CD14-positive monocyte (primary cell): ENCODE measurements around the gene PDXDC1. TPM values are rescaled to one million over a fixed set of nuclear protein-coding genes. Genes with fewer than 3 reads are reported as not detected.
"Not testable (repeated sequence)": the region's sequence is repeated elsewhere in the genome, so short reads cannot be mapped to it uniquely, and the experiment has no call there.

Experiments used
- DNase-seq, 3 donors: peaks; one replicate each; pipeline ENCODE4 v3.0.0-alpha.2; 2011 to 2022
- H2AFZ ChIP-seq: 2 replicates; pipeline ENCODE4 v1.6.0; 2012; ENCODE audit warnings: mild to moderate bottlenecking, low read depth, low read length, inconsistent platforms; ENCODE audit not compliant: insufficient read depth, poor library complexity, severe bottlenecking
- H3K27ac ChIP-seq, 2 donors: 1 replicate in 1 of 2; 2 replicates in 1 of 2; pipeline ENCODE4 v1.5.1; 2012 to 2013; ENCODE audit warnings: low read length in 2 of 2, control low read depth in 1 of 2, inconsistent platforms in 1 of 2, low read depth in 1 of 2, mild to moderate bottlenecking in 1 of 2
- H3K27me3 ChIP-seq, 2 donors: one replicate each; pipeline versions ENCODE4 v1.6.0 to v1.6.1; 2011 to 2013; ENCODE audit warnings: low read length in 2 of 2; ENCODE audit not compliant: control insufficient read depth in 2 of 2, insufficient read depth in 2 of 2
- H3K36me3 ChIP-seq, 2 donors: replicated peaks in 1 of 2; 1 replicate in 1 of 2; 2 replicates in 1 of 2; pipeline versions ENCODE4 v1.5.1 to v1.6.1; 2012 to 2013; ENCODE audit warnings: low read length in 2 of 2, control low read depth in 1 of 2, inconsistent platforms in 1 of 2, mild to moderate bottlenecking in 1 of 2; ENCODE audit not compliant: insufficient read depth in 2 of 2, control insufficient read depth in 1 of 2
- H3K4me1 ChIP-seq, 2 donors: 1 replicate in 1 of 2; 2 replicates in 1 of 2; pipeline versions ENCODE4 v1.5.1 to v1.6.1; 2012 to 2013; ENCODE audit warnings: low read length in 2 of 2, control low read depth in 1 of 2, inconsistent platforms in 1 of 2, mild to moderate bottlenecking in 1 of 2, moderate library complexity in 1 of 2; ENCODE audit not compliant: insufficient read depth in 2 of 2, control insufficient read depth in 1 of 2
- H3K4me2 ChIP-seq: replicated peaks from 2 replicates; pipeline ENCODE3; 2012; ENCODE audit warnings: low read length, moderate library complexity, mild to moderate bottlenecking; ENCODE audit not compliant: poor library complexity, severe bottlenecking; ENCODE audit errors: extremely low read depth
- H3K4me3 ChIP-seq, 3 experiments: fragments of 200-600 bp in 1 of 3; sonication (generic) in 1 of 3; replicated peaks in 1 of 3; 1 replicate in 2 of 3; 2 replicates in 1 of 3; pipeline ENCODE4 v1.5.1; 2011 to 2013; ENCODE audit warnings: low read length in 3 of 3, mild to moderate bottlenecking in 3 of 3, control low read depth in 2 of 3, low read depth in 2 of 3, inconsistent platforms in 1 of 3, moderate library complexity in 1 of 3
- H3K79me2 ChIP-seq: 2 replicates; pipeline ENCODE4 v1.6.0; 2012; ENCODE audit warnings: mild to moderate bottlenecking, control low read depth, inconsistent platforms, low read length, moderate library complexity; ENCODE audit not compliant: insufficient read depth
- H3K9ac ChIP-seq: 2 replicates; pipeline ENCODE4 v1.6.0; 2017; ENCODE audit warnings: low read length, mild to moderate bottlenecking; ENCODE audit not compliant: insufficient read depth, poor library complexity, severe bottlenecking
- H3K9me3 ChIP-seq, 2 donors: replicated peaks in 1 of 2; 1 replicate in 1 of 2; 2 replicates in 1 of 2; pipeline versions ENCODE4 v1.5.1 to v1.6.1; 2012 to 2013; ENCODE audit warnings: low read length in 2 of 2, control low read depth in 1 of 2; ENCODE audit not compliant: control insufficient read depth in 1 of 2, insufficient read depth in 1 of 2
- H4K20me1 ChIP-seq: 2 replicates; pipeline ENCODE4 v1.6.0; 2012; ENCODE audit warnings: mild to moderate bottlenecking, low read length, control low read depth, moderate library complexity; ENCODE audit not compliant: insufficient read depth
- H3K27ac Mint-ChIP-seq, 7 donors: one replicate each; pipeline ENCODE4 v1.8.0; 2020; ENCODE audit warnings: mild to moderate bottlenecking in 7 of 7, mixed read lengths in 7 of 7, moderate library complexity in 6 of 7, inconsistent platforms in 2 of 7
- H3K27me3 Mint-ChIP-seq, 3 donors: one replicate each; pipeline ENCODE4 v1.8.0; 2021 to 2022; ENCODE audit warnings: low read depth in 3 of 3, mild to moderate bottlenecking in 3 of 3, mixed read lengths in 3 of 3, moderate library complexity in 3 of 3, inconsistent platforms in 1 of 3
- H3K36me3 Mint-ChIP-seq, 2 donors: one replicate each; pipeline ENCODE4 v1.8.0; 2020; ENCODE audit warnings: mixed read lengths in 2 of 2, inconsistent platforms in 1 of 2, mild to moderate bottlenecking in 1 of 2
- H3K4me1 Mint-ChIP-seq: one replicate; pipeline ENCODE4 v1.8.0; 2020; ENCODE audit warnings: mild to moderate bottlenecking, mixed read lengths
- H3K4me3 Mint-ChIP-seq, 2 donors: one replicate each; pipeline ENCODE4 v1.8.0; 2020; ENCODE audit warnings: mild to moderate bottlenecking in 2 of 2, mixed read lengths in 2 of 2, moderate library complexity in 1 of 2
- H3K9me3 Mint-ChIP-seq, 7 donors: one replicate each; pipeline ENCODE4 v1.8.0; 2020 to 2022; ENCODE audit warnings: mixed read lengths in 7 of 7, mild to moderate bottlenecking in 6 of 7, moderate library complexity in 6 of 7, inconsistent platforms in 2 of 7
- WGBS: methylation state at CpG from one replicate; pipeline ENCODE4 v1.1.5; 2013; ENCODE audit warnings: missing lambda C conversion rate; ENCODE audit not compliant: insufficient coverage; 5-methylcytosine and 5-hydroxymethylcytosine counted together
- intact Hi-C, 2 donors: fragments of 100-400 bp; cut with micrococcal nuclease; formaldehyde crosslinking; loops; one replicate each; pipeline versions ENCODE4 v1.15.0 to v1.15.1; 2023
- polyA plus RNA-seq, 3 donors: library from polyadenylated mRNA; depleted of rRNA in 1 of 3; unstranded in 2 of 3; stranded (reverse) in 1 of 3; fragments of 300-500 nt in 2 of 3; fragments of >200 nt in 1 of 3; fragmentation: Illumina TruSeq in 2 of 3; gene quantifications; 1 replicate in 2 of 3; 2 replicates in 1 of 3; pipeline ENCODE4 v1.2.3, GENCODE V29; 2012 to 2021

The PDXDC1 gene
- polyA plus RNA-seq, 3 donors: 22.3 to 50.1 (median 36.0) TPM

DNA sequence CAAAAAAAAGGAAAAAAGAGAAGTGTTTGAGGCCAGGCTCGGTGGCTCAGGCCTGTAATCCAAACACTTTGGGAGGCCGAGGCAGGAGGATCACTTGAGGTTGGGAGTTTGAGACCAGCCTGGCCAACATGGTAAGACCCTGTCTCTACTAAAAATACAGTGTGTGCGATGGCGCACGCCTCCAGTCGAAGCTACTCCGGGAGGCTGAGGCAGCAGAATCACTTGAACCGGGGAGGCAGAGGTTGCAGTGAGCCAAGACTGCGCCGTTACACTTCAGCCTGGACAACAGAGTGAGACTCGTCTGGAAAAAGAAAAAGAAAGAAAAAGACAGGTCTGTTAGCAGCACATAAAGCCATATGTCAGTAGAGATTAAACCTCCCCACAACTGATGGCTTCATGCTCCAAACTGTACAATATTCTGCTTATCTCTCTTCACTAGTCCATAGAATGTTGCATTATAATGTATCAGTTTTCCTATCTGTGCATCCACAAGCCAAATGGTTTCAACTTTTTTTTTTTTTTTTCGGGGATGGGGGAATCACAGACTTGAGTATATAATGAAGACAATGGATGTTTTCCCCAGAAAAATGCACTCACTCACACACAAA, 3.1 kb upstream of the PDXDC1 start:
- H3K27ac Mint-ChIP-seq, H2AFZ ChIP-seq, H3K27ac ChIP-seq, H3K4me3 ChIP-seq, H3K9me3 Mint-ChIP-seq, H3K27me3 Mint-ChIP-seq, H3K9ac ChIP-seq, H3K4me3 Mint-ChIP-seq, H3K36me3 ChIP-seq, H3K9me3 ChIP-seq, H3K4me2 ChIP-seq, DNase-seq, H3K36me3 Mint-ChIP-seq, intact Hi-C loops, H3K27me3 ChIP-seq: not testable (repeated sequence)
- H4K20me1 ChIP-seq: peaks cover 13% of the 10 kb centered on the region
- peaks cover 16 to 19% of the 10 kb centered on the region in 2 donors for H3K4me1 ChIP-seq
- peaks cover 16% of the 10 kb centered on the region for H3K4me1 Mint-ChIP-seq
- WGBS: 94% methylated on average over 10 of the region's 12 CpGs
- H3K79me2 ChIP-seq: peaks cover 18% of the 10 kb centered on the region

DNA sequence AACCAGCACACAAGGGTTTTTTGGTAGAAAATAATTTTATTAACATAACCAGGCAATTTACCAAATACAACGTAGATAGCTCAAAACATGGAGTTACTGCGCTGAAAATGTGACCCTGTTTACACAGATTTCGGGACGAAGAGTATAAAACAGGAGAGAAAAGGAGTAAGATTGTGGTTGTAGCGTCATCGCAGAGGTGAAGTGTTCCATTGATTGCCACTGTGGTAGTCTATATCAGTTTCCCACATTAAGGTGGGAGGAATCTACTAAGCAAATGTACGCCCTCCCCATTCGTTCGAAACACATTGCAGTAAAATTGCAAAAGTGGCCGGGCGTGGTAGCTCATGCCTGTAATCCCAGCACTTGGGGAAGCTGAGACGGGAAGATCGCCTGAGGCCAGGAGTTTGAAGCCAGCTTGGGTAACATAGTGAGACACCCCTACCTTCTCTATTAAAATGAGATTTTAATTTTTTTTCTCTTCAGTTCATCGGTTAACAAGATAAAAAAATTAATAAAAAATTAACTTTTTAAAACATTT, 972 bp upstream of the PDXDC1 start:
- H3K27ac ChIP-seq, H2AFZ ChIP-seq, DNase-seq, H3K4me3 Mint-ChIP-seq, H3K9me3 ChIP-seq, H3K4me2 ChIP-seq, H3K9ac ChIP-seq, intact Hi-C loops, H3K9me3 Mint-ChIP-seq, H3K27me3 ChIP-seq, H3K36me3 Mint-ChIP-seq, H3K27me3 Mint-ChIP-seq, H3K36me3 ChIP-seq: not testable (repeated sequence)
- peaks cover 31% of the 10 kb centered on the region for H4K20me1 ChIP-seq
- H3K4me1 ChIP-seq: peaks cover 16 to 19% of the 10 kb centered on the region in 2 donors
- WGBS: no CpG with 5 or more reads among the region's 14 CpGs
- H3K79me2 ChIP-seq: peaks cover 39% of the 10 kb centered on the region
- peak overlapping the region in 1 of 3 experiments; percentile 89 for H3K4me3 ChIP-seq
- Mint-ChIP-seq H3K27ac (peak overlapping the region in 1 of 7 donors; percentile 53), H3K4me1 (peaks cover 24% of the 10 kb centered on the region)

DNA sequence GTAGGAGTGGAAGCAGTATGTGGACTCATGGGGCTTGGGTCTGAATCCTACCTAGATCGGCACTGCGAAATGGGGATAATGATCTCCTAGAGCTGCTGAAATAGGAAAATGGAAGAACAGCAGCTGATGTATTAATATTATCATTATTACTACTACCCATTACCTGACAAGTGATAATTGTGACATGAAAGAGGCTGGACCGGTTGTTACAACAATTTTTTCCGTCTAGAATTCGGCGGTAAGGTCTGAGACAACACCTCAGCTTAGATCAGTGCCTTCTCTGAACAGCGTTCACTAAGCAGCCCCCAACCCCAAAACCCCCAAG, 533 bp upstream of the PDXDC1 start:
- Mint-ChIP-seq H3K27ac (peak overlapping the region; percentile 3 to 89 (median 59)), H3K4me1 (peaks cover 25% of the 10 kb centered on the region), H3K4me3 (peak overlapping the region; percentile 90 to 91)
- H3K27me3 Mint-ChIP-seq, H3K9me3 ChIP-seq, H3K36me3 ChIP-seq, H3K27me3 ChIP-seq, intact Hi-C loops, H3K36me3 Mint-ChIP-seq, H3K9me3 Mint-ChIP-seq: not testable (repeated sequence)
- Histone ChIP-seq H2AFZ (peak overlapping the region; percentile 92), H3K4me1 (peaks cover 16 to 19% of the 10 kb centered on the region in 2 donors), H3K79me2 (peaks cover 43% of the 10 kb centered on the region), H3K4me2 (peak overlapping the region; percentile 71), H3K9ac (peak overlapping the region; percentile 90), H4K20me1 (peaks cover 35% of the 10 kb centered on the region), H3K4me3 (peak overlapping the region; percentile 59 to 89 (median 69)), H3K27ac (peak overlapping the region in 1 of 2 donors; percentile 84)
- DNase-seq: peak in 1 of 3 donors; percentile 22
- no CpG with 5 or more reads among the region's 7 CpGs for WGBS

DNA sequence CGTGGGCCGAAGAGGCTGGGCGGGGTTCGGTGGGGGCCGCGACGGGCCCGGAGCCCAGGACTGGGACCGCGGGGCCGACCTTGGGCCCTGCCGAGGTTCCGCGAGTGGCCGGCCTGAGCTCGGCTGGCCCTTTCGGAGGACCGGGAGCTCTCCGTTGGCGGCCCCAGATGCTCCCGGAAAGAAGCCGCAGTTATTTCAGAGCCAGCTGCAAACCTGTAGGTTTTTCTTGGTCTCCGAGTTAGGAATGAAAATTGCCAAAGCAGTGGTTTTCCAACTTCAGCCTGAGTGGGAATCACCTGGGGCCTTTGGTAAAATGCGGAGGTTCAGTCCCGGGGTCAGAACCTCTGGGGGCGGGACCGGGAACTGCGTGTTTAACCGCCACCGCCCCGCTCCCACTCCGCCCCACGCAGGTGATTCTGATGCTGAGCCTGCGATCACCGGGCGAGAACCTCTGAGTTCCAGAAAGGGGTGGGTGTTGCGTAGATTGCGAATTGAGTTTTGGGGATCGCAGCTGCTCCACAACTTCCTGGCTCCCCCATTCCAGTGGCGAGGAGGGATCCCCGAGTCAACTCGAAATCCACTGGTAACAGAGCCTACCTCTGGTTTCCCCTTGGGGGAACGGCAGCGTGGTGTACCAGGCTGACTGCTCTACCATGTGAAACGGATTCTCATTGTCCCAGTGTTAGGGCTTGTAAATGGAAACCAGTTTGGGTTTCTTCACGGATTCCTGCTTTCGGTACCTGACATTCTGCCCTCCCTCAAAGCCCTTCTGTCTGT, 780 bp downstream of the PDXDC1 start:
- peak overlapping the region; percentile 59 to 89 (median 69) for H3K4me3 ChIP-seq
- H3K27me3 ChIP-seq, H3K9me3 ChIP-seq, H3K36me3 ChIP-seq, H3K9me3 Mint-ChIP-seq, intact Hi-C loops, H3K27me3 Mint-ChIP-seq: not testable (repeated sequence)
- peak overlapping the region; percentile 90 for H3K9ac ChIP-seq
- peaks cover 48% of the 10 kb centered on the region for H4K20me1 ChIP-seq
- peaks cover 16 to 19% of the 10 kb centered on the region in 2 donors for H3K4me1 ChIP-seq
- DNase-seq: peak in 2 of 3 donors; percentile 9 to 30
- H2AFZ ChIP-seq: peak overlapping the region; percentile 92
- peaks cover 56% of the 10 kb centered on the region for H3K79me2 ChIP-seq
- peak overlapping the region; percentile 19 to 91 (median 79) for H3K27ac Mint-ChIP-seq
- H3K27ac ChIP-seq: peak overlapping the region in 1 of 2 donors; percentile 84
- WGBS: 10% methylated on average over 22 of the region's 47 CpGs
- peak overlapping the region; percentile 90 to 92 for H3K4me3 Mint-ChIP-seq
- H3K36me3 Mint-ChIP-seq: peaks cover 5 to 11% of the 10 kb centered on the region in 2 donors
- H3K4me1 Mint-ChIP-seq: peaks cover 26% of the 10 kb centered on the region
- peak overlapping the region; percentile 71 for H3K4me2 ChIP-seq
